ENCODE measurements around the gene FRAT2.
A peak's percentile ranks its signal among the peaks of the same experiment; 100 is the strongest.

The FRAT2 gene

GRCh38 chr10:97334370-97335175, at the start of gene FRAT2:
Gene FRAT2, minus strand, starts transcription at chr10:97334729. Its CDS starts 157 bp downstream, at chr10:97334572.
- DNase-seq = peak; percentile 67 to 71

DNA sequence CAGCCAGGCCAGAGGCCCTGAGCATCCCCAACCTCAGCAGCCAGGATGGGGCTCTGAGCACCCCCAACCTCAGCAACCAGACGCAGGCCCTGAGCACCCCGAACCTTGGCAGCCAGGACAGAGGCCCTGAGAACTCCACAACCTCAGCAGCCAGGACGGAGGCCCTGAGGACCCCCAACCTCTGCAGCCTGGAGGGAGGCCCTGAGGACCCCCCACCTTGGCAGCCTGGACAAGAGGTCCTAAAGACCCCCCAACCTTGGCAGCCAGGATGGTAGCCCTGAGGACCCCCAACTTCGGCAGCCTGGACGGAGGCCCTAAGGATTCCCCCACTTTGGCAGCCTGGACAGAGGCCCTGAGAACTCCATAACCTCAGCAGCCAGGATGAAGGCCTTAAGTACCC, 49.6 kb upstream of the FRAT2 start:
- no peak for DNase-seq

DNA sequence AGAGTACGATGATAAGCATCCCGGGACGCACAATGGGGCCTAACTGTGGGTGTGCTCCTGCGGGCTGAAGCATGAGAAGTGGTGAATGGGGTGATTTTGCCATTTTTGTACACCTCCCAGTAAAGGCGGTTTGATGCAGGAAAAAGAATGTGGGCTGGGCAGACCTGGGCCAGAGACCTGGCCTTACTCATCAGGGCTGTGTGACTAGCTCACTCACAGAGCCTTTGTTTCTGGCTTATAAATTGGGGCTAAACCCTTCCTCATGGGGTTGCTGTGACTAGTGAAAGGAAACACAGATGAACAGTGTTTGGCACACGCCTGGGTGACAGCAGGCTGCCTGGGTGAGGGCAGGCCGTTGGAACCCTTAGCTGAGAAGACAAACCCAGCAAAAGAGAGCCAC, 48.6 kb upstream of the FRAT2 start:
- no peak for DNase-seq

GRCh38 chr10:97381626-97382025, 47.1 kb upstream of the FRAT2 start:
- no peak for DNase-seq

GRCh38 chr10:97380516-97380915, 46.0 kb upstream of the FRAT2 start:
- no peak for DNase-seq

- no peak for DNase-seq
These were observed 44.7 kb upstream of the FRAT2 start for GRCh38 chr10:97378933-97379921.

DNA sequence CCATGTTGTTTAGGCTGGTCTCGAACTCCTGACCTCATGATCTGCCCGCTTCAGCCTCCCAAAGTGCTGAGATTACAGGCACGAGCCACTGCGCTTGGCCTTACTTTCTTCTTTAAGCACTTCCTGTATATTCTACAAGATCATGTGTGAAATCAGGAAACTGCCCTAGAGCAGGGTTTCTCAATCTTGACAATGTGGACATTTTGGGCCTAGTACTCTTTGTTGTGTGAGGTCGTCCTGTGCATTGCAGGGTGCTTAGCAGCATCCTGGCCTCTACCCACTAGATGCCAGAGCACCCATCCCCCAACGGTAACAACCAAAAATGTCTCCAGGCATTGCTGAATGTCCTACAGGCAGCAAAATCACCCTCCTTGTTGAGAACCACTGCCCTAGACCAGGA, 41.9 kb upstream of the FRAT2 start:
- DNase-seq = peak; percentile 66 to 71

- DNase-seq = no peak
These were observed 38.9 kb upstream of the FRAT2 start for GRCh38 chr10:97373456-97373855.

DNA sequence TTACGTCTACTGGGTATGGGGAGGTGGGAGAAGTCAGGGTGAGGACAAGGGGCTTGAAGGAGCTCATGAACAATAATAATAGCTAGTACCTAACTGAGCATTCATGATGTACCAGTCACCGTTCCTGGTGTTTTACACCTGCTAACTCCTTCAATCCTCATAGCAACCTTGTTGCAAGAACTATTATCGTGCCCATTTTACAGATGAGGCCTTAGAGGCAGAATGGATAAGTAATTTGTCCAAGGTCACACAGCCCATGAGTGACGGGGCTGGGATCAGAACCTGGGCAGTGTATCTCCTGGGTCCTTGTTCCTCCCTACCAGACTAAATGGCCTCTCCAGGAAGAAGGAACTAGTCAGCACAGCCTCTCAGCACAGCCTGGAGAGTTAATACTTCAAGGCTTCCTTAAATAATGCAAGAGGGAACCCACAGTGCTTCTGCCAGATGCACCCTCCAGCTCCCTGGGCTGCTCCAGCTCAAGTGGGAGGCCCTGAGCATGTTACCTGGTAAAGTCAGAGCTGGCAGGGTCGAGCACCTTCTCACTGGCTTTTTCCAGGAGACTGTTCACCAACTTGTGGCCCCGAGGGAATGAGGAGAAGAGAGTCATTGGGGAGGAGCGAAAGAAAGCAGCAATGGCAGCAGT, 37.8 kb upstream of the FRAT2 start:
- no peak for DNase-seq

- no peak for DNase-seq
These were observed 37.2 kb upstream of the FRAT2 start for GRCh38 chr10:97371696-97372095.

DNA sequence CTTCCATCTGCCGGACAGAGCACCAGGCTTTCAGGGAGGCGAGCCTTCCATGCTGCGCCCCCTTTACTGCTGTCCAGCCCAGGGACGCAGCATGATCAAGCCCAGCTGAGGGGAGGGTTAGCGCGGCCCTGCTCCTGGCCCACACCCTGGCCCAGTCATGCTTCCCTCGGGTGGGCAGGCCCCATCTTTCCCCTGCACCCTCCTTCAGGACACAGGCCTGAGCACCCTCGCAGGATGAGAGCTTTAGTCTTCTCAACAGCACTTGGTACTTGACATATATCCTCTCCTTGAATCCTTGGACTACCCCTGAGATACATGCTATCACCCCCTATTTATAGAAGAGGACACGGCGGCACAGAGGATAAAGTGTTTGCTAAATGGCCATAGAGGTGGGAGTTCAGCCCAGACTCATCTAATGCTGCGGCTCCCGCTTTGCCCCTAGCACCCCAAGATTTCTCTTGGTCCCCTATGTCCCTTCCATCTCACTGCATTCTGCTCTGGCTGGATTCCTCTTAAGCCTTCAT, 32.7 kb upstream of the FRAT2 start:
- DNase-seq = no peak

GRCh38 chr10:97366572-97366971, 32.0 kb upstream of the FRAT2 start:
- DNase-seq = no peak

DNA sequence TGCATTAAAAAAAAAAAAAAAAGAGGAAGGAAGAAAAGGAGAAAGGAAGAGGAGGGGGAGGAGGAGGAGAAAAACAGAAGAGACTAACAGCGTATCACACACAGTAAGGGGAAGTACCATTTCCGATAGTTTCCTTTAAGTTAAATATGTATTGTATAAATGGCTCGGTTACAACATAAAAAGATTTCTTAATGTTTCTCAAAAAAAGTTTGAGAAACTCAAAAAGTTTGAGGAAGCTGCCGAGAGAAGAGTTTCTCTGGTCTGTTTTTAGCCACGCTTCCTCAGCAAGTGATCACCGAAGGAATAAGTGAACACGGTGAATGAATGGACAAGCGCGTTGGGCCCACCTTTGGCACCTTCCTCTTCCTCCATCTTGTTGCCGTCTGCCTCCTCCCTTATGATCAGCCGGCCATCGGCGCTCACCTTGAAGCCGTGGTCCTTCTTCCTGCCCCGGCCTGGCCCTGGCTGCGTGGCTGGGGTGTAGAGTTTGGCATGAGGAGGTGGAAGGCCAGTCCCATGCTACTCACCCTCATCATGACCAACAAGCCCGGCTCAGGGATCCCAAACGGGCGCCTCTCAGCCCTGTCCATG, 31.3 kb upstream of the FRAT2 start:
- peak; percentile 98 to 99 for DNase-seq

DNA sequence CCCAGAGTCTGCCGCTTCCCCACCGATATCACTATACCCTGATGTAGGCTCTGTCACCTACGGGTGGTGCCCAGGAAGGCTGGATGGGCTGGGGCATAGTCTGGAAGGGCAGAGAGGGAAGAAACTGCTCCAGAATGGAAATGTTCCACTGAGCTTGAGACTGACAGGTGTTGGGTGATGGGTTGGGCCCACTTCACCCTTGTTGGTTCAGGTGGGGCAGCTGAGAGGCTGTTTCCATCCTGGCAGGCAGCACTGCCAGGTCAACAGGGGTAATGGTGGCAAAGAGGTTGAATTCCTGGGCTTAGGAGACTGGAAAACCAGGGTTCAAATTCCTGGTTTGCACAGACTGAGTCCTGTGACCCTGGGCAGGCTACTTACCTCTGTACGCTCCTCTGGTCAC, 28.5 kb upstream of the FRAT2 start:
- DNase-seq = no peak

- DNase-seq = no peak
These were observed 27.9 kb upstream of the FRAT2 start for GRCh38 chr10:97362310-97363033.

DNA sequence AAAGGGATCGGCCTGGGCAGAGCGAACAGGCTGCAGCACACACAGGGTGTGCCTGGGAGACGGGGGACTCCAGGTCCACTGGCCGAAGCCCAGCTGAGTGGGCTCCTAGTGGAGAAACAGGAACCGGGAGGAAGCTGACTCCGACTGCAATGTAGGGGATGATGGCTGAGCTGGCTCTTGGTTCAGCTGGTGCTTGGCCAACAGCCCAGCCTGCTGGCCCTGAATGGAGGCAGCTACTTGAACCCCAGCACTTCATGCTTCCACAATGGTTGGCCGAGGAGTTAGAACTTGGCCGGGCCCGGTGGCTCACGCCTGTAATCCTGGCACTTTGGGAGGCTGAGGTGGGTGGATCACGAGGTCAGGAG, 27.0 kb upstream of the FRAT2 start:
- no peak for DNase-seq

GRCh38 chr10:97360705-97361536, 26.4 kb upstream of the FRAT2 start:
- no peak for DNase-seq

GRCh38 chr10:97358781-97359180, 24.3 kb upstream of the FRAT2 start:
- DNase-seq = no peak

DNA sequence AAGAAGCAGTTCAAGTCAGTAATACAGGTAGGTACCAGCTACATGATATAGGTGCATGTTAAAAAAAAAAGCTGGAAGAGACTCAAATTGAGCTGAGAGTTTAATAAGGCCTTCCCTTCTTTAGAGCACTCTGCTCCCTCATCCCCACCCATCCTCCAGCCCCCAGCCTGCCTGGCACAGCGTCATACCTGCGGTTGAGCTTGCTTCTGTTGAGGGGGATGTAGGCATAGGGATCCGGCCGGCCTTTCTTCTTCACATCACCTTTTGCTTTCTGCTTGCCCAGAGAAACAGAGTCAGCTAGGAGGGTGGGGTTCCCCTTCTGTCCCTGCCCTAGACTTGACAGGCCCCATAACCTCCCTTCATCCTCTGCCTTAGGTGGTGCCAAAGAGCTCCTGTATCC, 23.8 kb upstream of the FRAT2 start:
- no peak for DNase-seq

DNA sequence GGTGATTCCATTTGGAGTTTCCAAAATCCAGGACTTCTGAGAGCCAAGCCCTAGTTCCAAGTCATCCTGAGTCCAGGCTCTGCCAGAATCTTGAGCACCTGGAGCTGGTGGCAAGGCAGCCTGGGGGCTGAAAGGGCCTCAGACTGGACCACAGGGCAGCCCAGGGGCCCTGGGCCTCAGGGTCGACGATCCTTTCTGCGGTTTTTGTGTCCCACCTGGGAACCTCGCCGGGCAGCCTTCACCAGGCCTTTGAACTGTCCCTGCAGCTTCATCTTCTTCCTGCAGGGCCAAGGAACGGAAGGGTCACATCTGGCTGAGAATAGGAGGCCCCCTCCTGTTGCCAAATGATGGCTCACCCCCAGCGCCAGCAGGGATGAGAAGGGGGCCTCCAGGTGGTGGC, 22.4 kb upstream of the FRAT2 start:
- DNase-seq = no peak

DNA sequence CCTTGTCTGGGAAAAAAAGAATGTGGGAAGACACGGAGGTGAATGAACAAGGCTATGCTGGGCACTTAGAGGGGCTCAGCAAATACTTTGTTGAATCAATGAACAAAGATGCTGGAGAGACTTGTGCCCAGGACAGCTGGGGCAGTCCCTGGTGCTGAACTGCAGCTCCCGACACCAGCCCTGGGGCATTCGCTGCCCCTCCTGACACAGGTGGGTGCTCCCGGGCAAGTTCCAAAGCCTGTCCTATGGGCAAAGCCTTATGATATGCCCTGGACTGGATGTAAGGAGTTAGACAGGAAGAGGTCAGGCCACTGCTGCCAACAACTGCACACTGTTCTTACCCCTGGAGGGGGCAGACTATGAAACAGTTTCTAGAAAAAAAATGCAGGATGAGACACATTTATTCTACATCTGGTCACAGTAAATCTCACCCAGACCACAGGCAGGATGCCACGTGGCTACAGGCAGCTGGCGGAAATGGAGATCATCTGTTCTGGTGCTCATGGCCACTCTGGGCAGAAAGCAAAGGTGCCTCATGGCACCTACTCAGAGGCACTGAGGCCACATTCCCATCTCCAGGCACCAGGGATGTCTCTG, 21.9 kb upstream of the FRAT2 start:
- DNase-seq = peak in 1 of 2 experiments; percentile 28

Measured in AML-193 (cell line).